Suprapubic skin (tissue), 4 donors: ENCODE measurements around the gene GRAMD4. TPM values are rescaled to one million over a fixed set of nuclear protein-coding genes. Genes with fewer than 3 reads are reported as not detected.

Source experiments
- DNase-seq, 2 donors: peaks; one replicate each; pipeline ENCODE4 v3.0.0-alpha.2; 2019; ENCODE audit warnings: low spot score in 2 of 2
- H3K27ac ChIP-seq: fragments of 200-600 bp; sonication (generic); one replicate; pipeline ENCODE4 v1.5.1; 2019
- H3K27me3 ChIP-seq: fragments of 200-600 bp; sonication (generic); one replicate; pipeline ENCODE4 v1.5.1; 2019
- H3K36me3 ChIP-seq: fragments of 200-600 bp; sonication (generic); one replicate; pipeline ENCODE4 v1.5.1; 2019
- H3K4me1 ChIP-seq: fragments of 200-600 bp; sonication (generic); one replicate; pipeline ENCODE4 v1.5.1; 2019
- H3K4me3 ChIP-seq: fragments of 200-600 bp; sonication (generic); one replicate; pipeline ENCODE4 v1.5.1; 2019; ENCODE audit warnings: mild to moderate bottlenecking
- H3K9me3 ChIP-seq: fragments of 200-600 bp; sonication (generic); one replicate; pipeline ENCODE4 v1.5.1; 2019
- EP300 ChIP-seq: sonication (generic); formaldehyde crosslinking; IDR thresholded peaks from one replicate; pipeline ENCODE4 v1.6.1; 2017; ENCODE audit warnings: antibody characterized with exemption
- POLR2A ChIP-seq, 2 donors: fragments of 450-650 bp; IDR thresholded peaks; one replicate each; pipeline ENCODE4 v1.6.1; 2017; ENCODE audit warnings: antibody characterized with exemption in 2 of 2, mild to moderate bottlenecking in 2 of 2, moderate library complexity in 2 of 2
- POLR2AphosphoS5 ChIP-seq, 3 donors: sonication (generic); formaldehyde crosslinking; IDR thresholded peaks; one replicate each; pipeline ENCODE4 v1.6.1; 2017; ENCODE audit warnings: antibody characterized with exemption in 3 of 3
- WGBS: methylation state at CpG from one replicate; pipeline ENCODE4 v1.1.5; 2018; 5-methylcytosine and 5-hydroxymethylcytosine counted together
- total RNA-seq, 4 donors: library from RNA; depleted of rRNA; stranded (reverse); fragments of >200 nt; gene quantifications; one replicate each; pipeline ENCODE4 v1.1.0, GENCODE V29; 2016
- TF ChIP-seq, protein P1 (sequence below), 2 donors: fragments of 200-600 bp in 1 of 2; fragments of 450-650 bp in 1 of 2; sonication (generic) in 1 of 2; IDR thresholded peaks; one replicate each; pipeline ENCODE4 v1.5.1; 2016 to 2019; ENCODE audit warnings: antibody characterized with exemption in 2 of 2, mild to moderate bottlenecking in 1 of 2, moderate library complexity in 1 of 2

GRAMD4 gene
- total RNA-seq, 4 donors from 2014 or later, result 64.1 to 230 (median 164) TPM

DNA sequence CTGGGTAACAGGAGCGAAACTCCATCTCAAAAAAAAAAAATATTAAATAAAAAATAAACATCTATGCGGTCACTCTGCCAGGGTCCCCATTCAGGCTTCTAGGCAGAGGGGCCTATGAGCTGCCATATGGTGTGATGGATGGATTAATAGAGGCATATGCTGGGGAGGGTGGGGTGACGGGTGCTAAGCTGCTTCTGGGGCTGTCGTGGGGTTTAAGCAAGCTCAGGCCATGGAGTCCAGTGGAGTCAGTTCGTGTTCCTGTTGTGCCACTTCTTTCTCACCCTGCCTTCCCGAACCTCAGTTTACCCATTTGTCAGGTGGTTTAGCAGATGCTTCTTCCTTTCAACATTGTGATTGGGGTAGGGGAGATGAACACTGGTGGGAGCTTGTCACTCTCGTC, 9.0 kb upstream of the GRAMD4 start:
- H3K27me3 ChIP-seq, result no peaks in the 10 kb centered on the region
- no peaks in the 10 kb centered on the region for H3K36me3 ChIP-seq
- WGBS, result 97% methylated on average over 7 of the region's 7 CpGs
- TF ChIP-seq EP300, result no peak
- H3K4me3 ChIP-seq, result no peak overlapping the region
- peaks cover 59% of the 10 kb centered on the region for H3K4me1 ChIP-seq
- H3K27ac ChIP-seq, result no peak overlapping the region
- H3K9me3 ChIP-seq, result no peaks in the 10 kb centered on the region
- no peak for DNase-seq

GRCh38 chr22:46612341-46612903, 7.8 kb upstream of the GRAMD4 start:
- 57% methylated on average over 2 of the region's 13 CpGs for WGBS
- H3K27ac ChIP-seq, result no peak overlapping the region
- no peaks in the 10 kb centered on the region for H3K27me3 ChIP-seq
- TF ChIP-seq POLR2A (IDR thresholded peaks at IDR 0.05) (no peak), POLR2AphosphoS5 (IDR thresholded peaks at IDR 0.05) (no peak), EP300 (no peak)
- TF ChIP-seq, protein P1, sequence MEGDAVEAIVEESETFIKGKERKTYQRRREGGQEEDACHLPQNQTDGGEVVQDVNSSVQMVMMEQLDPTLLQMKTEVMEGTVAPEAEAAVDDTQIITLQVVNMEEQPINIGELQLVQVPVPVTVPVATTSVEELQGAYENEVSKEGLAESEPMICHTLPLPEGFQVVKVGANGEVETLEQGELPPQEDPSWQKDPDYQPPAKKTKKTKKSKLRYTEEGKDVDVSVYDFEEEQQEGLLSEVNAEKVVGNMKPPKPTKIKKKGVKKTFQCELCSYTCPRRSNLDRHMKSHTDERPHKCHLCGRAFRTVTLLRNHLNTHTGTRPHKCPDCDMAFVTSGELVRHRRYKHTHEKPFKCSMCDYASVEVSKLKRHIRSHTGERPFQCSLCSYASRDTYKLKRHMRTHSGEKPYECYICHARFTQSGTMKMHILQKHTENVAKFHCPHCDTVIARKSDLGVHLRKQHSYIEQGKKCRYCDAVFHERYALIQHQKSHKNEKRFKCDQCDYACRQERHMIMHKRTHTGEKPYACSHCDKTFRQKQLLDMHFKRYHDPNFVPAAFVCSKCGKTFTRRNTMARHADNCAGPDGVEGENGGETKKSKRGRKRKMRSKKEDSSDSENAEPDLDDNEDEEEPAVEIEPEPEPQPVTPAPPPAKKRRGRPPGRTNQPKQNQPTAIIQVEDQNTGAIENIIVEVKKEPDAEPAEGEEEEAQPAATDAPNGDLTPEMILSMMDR (IDR thresholded peaks at IDR 0.05), result no peak
- DNase-seq, result no peak
- H3K9me3 ChIP-seq, result no peaks in the 10 kb centered on the region
- no peak overlapping the region for H3K4me3 ChIP-seq
- no peaks in the 10 kb centered on the region for H3K36me3 ChIP-seq
- peaks cover 52% of the 10 kb centered on the region for H3K4me1 ChIP-seq

DNA sequence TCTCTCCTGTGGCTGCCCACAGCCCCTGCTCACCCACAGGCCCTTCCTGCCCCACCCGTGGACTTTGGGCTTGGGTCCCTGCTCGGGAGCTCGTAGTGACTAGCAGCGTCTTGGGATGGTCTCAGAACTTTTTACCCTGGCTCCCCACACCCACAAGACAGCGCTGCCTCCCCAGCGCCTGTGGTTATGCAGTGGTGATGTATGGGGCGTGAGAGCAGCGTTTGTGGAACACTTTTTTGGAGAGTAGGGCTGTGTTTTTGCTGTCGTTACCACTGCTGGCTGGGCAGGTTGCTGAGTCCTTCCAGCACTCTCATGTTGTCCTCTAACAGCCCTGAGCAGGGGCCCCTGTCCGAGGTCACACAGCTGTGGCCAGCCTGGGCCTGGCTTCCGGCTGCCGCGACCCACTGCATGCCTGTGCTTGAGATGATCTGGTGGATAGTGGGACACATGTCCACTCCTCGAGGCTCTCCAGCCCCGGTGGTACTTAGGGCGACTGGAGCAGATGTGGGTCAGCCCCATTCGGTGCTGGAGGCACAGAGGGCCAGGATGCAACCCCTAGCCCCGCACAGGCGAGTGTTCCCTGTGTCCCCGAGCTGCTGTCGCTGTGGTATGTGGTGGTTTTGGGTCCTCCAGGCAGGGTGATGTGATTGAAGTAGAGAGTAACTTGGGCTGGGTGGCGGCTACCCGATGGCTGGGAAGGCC, 7.1 kb upstream of the GRAMD4 start:
- WGBS, result 61% methylated on average over 12 of the region's 23 CpGs
- H3K27ac ChIP-seq, result peak overlapping the region; percentile 35
- no peaks in the 10 kb centered on the region for H3K9me3 ChIP-seq
- H3K4me3 ChIP-seq, result no peak overlapping the region
- DNase-seq, result no peak
- TF ChIP-seq, protein P1 (IDR thresholded peaks at IDR 0.05), result no peak
- TF ChIP-seq POLR2A (IDR thresholded peaks at IDR 0.05) (no peak), POLR2AphosphoS5 (IDR thresholded peaks at IDR 0.05) (no peak), EP300 (no peak)
- no peaks in the 10 kb centered on the region for H3K27me3 ChIP-seq
- H3K4me1 ChIP-seq, result peaks cover 52% of the 10 kb centered on the region
- no peaks in the 10 kb centered on the region for H3K36me3 ChIP-seq

DNA sequence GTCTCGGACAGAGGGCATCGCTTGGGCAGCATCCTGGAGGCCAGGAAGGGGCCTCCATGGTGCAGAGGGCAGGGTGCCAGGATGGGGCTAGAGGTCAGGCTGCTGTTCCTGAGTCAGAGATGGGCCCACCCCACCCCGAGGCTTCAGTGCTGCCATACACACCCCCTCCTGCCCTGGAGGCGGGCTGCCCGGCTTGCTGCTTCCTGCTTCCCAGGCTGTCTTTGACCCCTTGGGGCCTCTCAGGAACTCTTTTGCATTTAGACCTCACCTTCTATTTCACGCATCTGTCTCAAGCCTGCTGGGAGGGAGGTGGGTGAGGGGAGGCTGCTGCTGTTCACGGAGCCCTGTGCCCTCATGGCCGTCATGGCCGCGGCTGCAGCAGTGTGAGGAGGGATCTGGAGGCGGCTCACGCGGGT, 6.6 kb upstream of the GRAMD4 start:
- Histone ChIP-seq H3K27me3 (no peaks in the 10 kb centered on the region), H3K4me1 (peaks cover 55% of the 10 kb centered on the region), H3K36me3 (no peaks in the 10 kb centered on the region), H3K9me3 (no peaks in the 10 kb centered on the region), H3K4me3 (peak overlapping the region; percentile 9), H3K27ac (no peak overlapping the region)
- WGBS, result 60% methylated on average over 11 of the region's 13 CpGs
- TF ChIP-seq, protein P1 (IDR thresholded peaks at IDR 0.05), result no peak
- TF ChIP-seq POLR2AphosphoS5 (IDR thresholded peaks at IDR 0.05), result no peak
- TF ChIP-seq EP300, result no peak
- TF ChIP-seq POLR2A (IDR thresholded peaks at IDR 0.05), result no peak
- DNase-seq, result no peak

- H3K27ac ChIP-seq, result no peak overlapping the region
- H3K36me3 ChIP-seq, result no peaks in the 10 kb centered on the region
- WGBS, result 81% methylated on average over 31 of the region's 31 CpGs
- peak overlapping the region; percentile 9 for H3K4me3 ChIP-seq
- H3K4me1 ChIP-seq, result peaks cover 59% of the 10 kb centered on the region
- H3K9me3 ChIP-seq, result no peaks in the 10 kb centered on the region
- TF ChIP-seq POLR2A (IDR thresholded peaks at IDR 0.05), result no peak
- TF ChIP-seq, protein P1 (IDR thresholded peaks at IDR 0.05), result no peak
- no peak for TF ChIP-seq POLR2AphosphoS5 (IDR thresholded peaks at IDR 0.05)
- no peak for TF ChIP-seq EP300
- no peaks in the 10 kb centered on the region for H3K27me3 ChIP-seq
- DNase-seq, result no peak
Observed at GRCh38 chr22:46614025-46614931, 5.9 kb upstream of the GRAMD4 start.
